Activated T-cell treated with anti-CD3 and anti-CD28 coated beads, Interleukin-2, amount 50 U/mL, for 48 hours (primary cell): Measurements from ENCODE around the gene HDHD2.

ENCODE experiments used
- DNase-seq, 2 experiments: peaks; one replicate each; pipeline ENCODE4 v3.0.0-alpha.2; 2020

Gene HDHD2

DNA sequence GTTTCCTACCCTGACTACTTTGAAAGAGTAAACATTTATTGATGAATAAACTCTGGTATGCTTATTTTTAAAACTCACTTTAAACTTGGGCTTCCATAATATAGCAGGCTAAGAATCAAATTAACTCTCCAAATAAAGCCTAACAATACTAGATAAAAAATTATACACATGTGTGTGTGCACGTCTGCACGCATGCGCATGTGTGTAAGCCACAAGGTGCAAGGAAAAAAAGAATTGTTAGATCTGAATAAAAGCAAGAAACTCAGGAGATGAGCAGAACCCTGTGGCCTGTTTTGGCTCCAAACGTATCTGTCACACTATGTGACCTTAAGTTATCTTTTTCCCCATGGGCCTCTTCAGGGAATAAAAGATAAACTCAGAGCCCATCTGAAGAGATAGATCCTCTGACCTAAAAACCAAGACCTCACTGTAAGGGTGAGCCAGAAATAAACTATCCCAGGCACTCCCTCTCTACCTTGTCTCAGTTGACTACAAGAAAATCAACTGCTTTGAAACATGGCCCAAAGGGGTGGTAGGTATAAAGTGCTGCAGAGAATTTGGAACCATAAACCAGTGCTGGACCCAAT is 6.3 kb downstream of the HDHD2 start:
- no peak for DNase-seq

GRCh38 chr18:47143153-47143552 is 7.1 kb downstream of the HDHD2 start:
- DNase-seq: no peak

DNA sequence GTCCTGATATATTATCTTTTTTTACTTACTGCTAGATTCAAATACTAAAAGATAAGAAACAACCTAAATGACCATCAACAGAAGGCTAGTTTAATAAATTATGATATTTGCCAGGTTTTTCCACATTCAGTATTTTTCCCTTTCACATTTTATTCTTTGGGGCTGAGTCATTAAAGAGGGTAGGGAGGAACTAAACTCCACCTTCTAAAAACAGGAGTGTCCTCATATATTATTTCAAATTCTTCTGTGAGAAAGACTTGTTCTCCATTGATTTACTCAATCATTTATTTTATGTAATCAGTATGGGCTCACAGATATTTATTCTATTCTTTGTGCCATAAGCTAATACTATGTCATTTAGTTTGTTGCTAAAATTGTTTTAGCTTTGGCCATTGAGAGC is 9.0 kb downstream of the HDHD2 start:
- DNase-seq: no peak

DNA sequence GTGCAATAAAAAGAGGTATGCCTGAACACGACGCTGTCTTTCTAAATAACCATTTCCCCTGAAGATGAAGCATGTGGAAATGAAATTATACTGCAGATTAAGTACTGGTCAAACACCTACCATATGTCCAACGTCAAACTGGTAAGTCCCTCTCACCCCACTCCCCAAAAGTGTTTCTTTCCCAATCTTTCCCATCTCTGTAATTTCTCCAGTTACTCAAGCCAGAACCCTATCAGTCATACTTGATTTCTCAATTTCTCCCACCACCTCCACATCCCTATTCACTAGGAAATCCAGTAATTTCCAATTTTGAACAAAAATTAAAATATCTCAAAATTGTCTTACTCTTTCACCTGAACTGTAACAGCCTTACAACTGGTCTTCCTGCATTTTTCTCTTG is 29.2 kb downstream of the HDHD2 start:
- DNase-seq: no peak

GRCh38 chr18:47120428-47120827 is 29.9 kb downstream of the HDHD2 start:
- DNase-seq: peak in 1 of 2 experiments; percentile 35

DNA sequence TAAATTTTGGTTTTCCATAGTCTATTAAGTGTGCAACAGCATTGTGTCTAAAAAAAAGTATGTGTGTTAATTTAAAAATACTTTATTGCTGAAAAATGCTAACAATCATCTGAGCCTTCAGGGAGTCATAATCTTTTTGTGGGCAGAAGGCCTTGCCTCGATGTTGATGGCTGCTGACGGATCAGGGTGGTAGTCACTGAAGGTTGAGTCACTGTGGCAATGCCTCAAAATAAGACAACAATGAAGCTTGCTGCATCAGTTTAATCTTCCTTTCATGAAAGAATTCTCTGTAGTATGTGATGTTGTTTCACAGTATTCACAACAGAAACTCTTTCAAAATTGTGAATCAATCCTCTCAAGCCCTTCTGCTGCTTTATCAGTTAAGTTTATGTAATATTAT is 31.3 kb downstream of the HDHD2 start:
- no peak for DNase-seq

GRCh38 chr18:47115205-47115604 is 35.1 kb downstream of the HDHD2 start:
- no peak for DNase-seq

DNA sequence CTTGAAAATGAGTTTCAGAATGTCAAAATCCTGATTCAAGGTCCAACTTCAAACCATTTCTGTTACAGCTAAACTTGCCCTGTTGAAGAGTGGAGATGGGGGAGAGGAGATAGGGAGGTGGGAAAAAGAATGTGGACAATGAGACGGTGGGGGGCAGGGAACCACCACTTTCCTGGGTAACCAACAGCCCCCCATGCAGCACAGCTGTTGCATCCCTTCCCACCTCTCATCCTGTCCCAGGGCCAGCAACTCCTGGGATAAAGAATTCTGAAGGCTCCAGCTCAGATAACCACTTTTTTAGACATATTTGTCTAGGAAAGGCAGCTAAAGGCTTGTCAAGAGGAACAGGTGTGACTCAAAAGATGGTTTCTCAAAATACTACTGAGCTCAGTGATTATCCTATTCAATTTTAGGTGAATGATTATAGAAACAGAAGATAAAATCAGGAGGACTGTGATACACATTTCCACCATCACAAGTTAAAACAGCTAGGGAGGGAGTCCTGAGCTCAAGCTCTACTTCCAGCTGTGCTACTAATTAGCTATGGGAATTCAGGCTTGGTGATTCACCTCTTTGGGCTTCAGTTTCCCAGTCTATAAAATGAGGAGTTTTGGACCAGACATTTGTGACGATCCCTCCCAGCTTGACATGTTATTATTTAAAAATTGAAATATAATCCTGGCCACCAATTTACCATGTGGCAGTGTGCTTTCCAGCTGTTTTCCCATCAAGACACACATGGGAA is 36.3 kb downstream of the HDHD2 start:
- no peak for DNase-seq

DNA sequence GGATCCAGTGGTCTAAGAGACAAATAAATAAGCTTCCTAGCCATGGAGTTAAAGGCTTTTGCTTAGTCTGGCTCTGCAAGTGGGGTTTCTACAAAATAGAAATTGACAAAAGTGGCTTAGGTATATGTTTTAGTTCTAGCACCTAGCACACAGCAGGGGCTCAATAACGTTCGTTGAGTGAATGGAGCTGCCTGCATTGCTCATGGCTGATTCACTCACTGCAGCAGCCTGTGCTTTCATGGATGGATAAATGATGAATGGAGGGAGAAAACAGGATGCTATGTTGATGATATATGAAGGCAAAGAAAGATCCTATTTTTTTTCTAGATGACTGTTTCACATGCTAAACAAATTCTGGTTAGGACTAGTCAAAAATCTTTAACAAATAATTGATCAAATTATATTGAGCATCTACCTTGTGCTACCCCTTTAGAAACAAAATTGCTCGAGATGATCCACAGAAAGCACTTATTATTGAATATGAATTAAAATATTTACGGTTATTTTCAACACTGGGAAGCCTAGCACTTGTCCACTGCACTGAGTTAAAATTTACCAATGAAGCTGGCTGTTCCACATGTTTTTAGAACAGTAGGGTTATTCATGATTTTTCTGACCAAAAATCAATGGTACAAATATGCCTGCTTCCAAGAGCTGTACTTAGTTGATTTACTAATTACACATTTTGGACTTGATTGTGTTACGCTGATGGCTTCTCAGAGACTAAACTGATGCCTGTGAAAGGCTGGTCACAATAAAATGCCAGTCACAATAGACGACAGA is 39.6 kb downstream of the HDHD2 start:
- no peak for DNase-seq

GRCh38 chr18:47109720-47110119 is 40.6 kb downstream of the HDHD2 start:
- DNase-seq: no peak

GRCh38 chr18:47108998-47109405 is 41.3 kb downstream of the HDHD2 start:
- no peak for DNase-seq

DNA sequence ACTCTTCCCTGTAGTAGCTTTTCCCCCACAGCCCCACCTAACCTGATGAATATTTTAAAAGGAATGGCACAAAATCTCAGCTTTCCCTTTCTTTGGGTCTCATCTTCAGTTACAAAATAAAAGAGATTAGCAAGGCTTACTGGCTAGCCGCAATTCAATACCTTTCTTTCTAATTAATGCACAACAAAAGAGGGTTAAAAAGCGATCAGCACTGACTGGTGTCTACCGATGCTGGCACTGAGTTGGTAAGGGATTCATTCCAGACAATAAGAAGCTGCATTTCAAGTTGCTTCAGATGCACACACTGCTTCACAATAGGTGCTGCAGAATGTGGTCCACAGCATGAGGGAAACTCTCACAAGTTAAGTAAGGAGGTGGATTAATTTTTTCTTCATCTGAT is 41.9 kb downstream of the HDHD2 start:
- DNase-seq: no peak

- DNase-seq: peak; percentile 75 to 79
Measured at GRCh38 chr18:47100212-47100831, 50.0 kb downstream of the HDHD2 start.

- no peak for DNase-seq
Measured at GRCh38 chr18:47095810-47096209, 54.5 kb downstream of the HDHD2 start.

- DNase-seq: no peak
Measured at GRCh38 chr18:47087676-47088075, 62.6 kb downstream of the HDHD2 start.

DNA sequence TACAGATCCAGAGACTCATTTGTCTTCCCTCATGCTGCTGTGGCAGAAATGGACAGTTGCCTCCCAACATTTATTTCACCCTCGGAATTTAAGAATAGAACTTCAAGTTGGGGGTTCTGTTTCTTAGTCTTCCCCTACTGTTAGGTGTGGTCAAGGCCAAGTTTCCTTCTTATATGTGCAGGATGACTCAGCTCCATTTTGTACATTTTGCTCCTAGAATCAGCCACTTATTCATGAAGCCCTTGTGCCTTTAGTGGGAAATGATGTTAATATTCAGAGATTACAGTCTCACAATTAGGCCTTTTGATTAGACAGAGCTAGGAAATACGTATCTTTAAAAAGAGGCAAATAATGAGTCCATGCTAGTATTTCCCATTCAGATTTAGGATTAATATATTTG is 68.7 kb downstream of the HDHD2 start:
- DNase-seq: no peak

DNA sequence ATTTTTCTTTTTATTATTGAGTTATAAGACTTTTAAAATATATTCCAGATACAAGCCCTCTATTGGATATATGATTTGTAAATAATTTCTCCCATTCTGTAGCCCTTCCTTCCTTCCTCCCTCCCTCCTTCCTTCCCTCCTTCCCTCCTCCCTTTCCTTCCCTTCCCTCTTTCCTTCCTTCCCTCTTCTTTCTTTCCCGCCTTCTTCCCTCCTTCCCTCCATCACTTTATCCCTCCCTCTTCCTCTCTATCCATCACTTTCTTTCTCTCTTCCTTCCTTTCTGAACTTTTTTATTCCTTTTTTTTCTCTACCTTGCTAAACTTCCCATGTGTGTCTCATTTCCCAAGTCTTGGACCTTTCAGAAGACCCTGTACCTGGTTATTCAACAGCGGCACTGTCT is 69.4 kb downstream of the HDHD2 start:
- DNase-seq: no peak

DNA sequence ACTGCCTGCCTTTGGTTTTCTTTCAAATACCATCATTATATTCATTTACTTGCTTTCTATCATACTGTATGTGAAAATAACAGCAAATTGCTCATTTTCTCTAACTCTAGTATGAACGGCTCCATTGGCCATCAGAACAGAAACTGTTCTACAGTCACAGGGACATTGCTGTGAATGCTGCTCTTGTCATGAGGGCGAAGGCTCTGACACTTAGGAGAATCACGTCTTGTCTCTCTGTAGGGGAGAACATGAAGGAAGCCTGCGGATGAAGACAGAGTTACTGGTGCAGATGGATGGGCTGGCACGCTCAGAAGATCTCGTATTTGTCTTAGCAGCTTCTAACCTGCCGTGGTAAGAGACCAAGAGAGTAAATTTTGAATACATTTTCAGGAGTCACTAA is 73.2 kb downstream of the HDHD2 start:
- no peak for DNase-seq

- DNase-seq: no peak
Measured at GRCh38 chr18:47075098-47075883, 75.0 kb downstream of the HDHD2 start.

DNA sequence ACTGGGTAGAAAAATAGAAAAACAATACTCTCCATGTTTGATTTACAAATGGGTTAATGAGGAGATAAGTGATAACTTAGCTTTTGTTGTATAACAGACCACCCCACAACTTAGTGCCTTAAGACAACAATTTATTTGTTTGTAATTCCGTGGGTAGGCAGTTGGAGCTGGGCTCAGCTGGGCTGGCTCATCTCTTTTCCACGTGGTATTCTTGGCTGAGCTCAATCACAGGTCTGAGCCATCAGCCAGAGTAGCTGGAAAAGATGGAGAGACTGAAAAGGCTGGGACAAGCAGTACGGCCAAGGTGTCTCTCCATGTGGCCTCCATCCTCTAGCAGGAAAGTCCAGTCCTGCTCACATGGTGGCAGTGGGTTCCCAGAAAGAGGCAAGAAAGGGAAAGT is 82.7 kb downstream of the HDHD2 start:
- DNase-seq: no peak

GRCh38 chr18:47063096-47063495 is 87.2 kb downstream of the HDHD2 start:
- DNase-seq: no peak

DNA sequence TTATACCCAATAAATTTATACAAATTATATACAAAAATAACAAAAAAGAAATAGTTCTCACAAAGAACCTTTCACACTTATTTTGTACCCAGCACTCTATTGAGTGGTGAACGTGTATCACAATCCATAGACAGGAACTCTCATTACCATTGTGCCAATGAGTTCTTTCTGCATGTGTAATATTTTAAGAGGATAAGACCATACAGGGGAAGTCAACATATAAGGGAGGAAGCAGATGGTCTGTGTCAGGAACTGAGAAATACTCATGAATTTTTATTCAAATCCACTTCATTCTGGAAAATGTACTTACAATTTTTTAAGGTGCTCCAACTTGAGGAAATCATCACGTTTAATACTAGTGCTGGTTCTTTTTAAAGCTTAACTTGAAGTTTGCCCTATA is 87.8 kb downstream of the HDHD2 start:
- DNase-seq: no peak
